NCI-H2227 (cell line): ENCODE measurements around the gene ADAMTS2.

Source experiments
- DNase-seq: peaks from one replicate; lab custom pipeline; 2025; ENCODE audit not compliant: unreplicated experiment; lab: John Stamatoyannopoulos, UW

The ADAMTS2 gene

DNA sequence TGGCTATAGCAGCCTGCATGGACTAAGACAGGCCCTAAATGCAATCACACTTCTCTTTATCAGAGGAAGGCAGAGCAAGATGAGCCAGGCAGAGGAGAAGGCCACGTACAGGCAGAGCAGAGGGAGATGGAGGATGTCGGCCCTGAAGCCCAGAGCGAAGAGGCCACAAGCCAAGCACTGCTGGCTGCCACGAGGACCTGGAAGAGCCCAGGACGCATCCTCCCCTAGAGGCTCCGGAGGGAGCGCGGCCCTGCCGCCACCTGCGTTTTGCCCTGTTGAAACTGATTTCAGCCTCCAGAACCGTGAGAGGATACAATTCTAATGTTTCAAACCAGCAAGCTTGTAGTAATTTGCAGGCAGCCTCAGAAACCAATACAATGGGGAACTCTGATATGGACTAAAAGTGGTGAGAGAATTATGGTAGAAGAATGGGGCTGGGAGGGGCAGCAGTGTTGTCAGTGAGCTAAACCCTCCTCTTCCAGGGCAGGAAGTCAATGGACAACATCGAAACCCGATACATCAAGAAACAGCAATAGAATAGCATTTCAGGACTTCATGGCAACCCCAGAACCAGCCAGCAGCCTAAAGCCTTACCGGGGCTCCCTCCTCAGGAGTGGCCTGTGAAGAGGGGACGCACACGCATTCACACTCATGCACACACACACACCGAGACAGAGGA lies 32.6 kb downstream of the ADAMTS2 start:
- no peak for DNase-seq

DNA sequence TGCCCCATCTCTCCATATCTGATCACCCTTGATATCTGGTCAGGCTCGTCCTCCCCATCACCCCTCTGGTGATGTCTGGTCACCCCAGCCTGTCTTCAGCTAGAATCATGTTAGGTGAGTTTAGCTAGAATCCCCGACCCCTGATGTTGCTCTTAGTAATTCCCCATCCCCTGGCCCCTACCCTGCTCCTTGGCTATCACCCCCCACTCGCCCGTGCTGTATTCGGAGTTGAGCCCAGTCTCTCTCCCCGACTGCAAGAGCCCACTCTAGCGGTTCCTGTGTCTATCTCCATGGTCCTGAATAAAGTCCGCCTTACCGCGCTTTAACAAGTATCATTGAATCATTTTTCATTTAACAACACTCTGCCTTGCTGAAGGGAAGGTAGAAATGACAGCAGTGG lies 33.7 kb downstream of the ADAMTS2 start:
- no peak for DNase-seq

DNA sequence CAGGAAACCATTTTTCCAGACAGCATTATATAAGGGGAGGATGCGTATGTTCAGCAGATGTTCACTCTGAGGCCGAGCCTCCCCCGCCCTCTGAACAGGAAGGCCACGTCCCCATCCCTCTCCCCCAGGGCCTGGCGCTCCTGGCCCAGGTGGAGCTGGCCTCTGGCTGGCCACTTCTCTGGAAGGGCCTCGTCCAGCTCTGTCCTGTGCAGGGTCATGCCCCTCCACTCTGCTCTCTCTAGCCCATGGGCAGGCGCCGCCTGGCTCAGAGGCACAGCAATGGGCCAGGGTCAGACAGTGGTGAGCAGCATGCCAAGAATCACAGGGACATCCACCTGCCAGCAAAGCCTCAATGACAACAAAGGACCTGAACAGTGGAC lies 34.2 kb downstream of the ADAMTS2 start:
- no peak for DNase-seq

DNA sequence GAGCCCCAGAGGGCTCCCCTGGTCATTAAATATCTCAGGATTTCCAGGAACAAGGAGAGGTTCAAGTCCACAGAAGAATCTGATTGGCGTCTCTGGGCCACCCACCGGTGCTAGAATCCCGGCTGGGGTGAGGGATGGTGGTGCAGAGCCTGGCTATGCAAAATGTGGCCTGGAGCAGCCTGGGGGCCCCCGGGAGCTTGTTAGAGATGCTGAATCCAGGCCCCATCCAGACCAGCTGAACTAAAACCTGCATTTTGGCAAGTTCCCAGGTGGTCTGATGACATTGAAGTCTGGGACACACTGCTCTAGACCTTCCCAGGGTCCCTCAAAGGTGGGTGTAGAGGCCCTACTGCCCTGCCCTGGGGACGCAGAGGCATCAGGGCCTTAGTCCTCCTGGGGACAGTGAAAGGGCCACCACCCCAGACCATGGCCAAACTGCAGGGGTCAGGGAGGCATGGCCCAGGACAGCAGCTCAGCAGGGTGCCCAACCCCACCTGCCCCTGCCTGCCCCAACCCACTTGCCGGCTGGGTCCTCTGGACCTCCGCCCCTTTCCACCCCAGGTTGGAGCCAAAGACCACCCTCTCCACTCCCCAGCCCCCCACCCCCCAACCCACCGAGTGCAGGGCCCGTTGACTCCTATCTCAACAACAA lies 34.7 kb downstream of the ADAMTS2 start:
- DNase-seq = no peak

DNA sequence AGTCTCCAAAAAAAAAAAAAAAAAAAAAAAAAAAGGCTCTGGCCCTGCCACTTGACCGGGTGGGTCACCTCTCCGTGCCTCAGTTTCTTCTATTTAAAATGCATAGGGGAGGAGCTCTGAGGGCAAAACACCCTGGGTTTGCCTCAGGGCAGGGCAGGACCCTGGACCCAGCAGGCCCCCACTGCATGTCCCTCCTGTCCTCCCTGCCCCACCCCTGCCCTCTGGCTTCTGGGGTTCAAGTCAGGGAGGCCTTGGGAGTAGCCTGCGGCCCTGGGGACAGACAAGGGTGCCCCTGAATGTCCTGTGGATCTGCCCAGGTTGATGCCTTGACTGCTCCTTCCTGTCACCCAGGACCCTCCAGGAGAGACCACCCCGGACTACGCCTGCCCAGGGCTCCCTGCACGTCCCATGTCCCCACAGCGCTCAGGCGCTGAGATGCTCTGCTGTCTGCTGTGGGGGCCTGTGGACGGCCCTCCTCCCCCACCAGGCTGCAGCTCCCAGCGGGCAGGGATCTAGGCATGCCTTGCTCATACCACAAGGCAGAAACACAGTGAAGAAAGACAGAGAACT lies 35.4 kb downstream of the ADAMTS2 start:
- DNase-seq = no peak

DNA sequence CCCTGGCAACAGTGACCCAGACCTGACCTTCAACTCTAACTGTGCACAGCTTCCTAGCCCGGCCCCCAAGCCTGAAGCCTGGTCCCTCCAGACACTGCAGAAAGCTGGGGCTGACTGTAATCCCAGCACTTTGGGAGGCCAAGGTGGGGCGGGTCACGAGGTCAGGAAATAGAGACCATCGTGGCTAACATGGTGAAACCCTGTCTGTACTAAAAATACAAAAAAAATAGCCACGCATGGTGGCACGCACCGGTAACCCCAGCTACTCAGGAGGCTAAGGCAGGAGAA lies 35.9 kb downstream of the ADAMTS2 start:
- DNase-seq = no peak

DNA sequence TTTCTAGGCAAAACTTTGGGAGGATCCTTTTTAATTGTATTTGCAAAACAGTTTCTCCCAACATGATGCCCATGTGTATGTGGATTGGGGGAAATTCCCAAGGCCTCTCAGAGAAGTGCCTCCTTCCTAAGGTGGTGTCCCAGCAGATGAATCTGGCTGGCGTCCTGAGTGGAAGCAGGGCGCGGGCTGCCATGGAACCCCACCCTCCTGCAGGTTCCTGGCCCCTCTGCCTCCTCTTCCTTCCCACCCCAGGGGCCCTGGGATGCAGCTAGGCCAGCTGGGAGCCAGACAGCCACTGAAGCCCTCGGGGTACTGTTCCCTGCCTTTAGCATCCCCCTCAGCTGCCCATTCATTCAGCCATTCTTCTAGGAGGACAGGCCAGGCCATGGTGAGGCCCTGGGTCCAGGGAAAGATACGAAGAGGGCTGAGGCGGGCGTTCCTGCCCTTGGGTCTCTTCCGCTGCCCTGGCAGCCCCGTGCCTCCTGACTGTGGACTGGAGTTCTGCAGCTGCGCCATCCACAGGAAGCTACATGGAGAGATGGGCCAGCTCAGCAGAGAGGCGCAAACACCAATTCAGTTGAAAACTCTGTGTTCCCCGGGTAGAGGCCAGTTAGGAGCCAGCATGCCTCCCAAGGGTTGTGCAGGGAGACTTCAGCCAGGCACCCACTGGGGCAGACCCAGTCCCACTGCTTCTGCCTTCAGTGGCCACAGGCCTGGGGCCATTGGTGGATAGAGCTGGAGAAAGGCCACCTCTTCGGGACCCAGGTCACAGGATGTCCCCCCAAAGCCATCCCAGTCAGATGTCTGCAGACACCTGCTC lies 36.5 kb downstream of the ADAMTS2 start:
- DNase-seq = no peak

DNA sequence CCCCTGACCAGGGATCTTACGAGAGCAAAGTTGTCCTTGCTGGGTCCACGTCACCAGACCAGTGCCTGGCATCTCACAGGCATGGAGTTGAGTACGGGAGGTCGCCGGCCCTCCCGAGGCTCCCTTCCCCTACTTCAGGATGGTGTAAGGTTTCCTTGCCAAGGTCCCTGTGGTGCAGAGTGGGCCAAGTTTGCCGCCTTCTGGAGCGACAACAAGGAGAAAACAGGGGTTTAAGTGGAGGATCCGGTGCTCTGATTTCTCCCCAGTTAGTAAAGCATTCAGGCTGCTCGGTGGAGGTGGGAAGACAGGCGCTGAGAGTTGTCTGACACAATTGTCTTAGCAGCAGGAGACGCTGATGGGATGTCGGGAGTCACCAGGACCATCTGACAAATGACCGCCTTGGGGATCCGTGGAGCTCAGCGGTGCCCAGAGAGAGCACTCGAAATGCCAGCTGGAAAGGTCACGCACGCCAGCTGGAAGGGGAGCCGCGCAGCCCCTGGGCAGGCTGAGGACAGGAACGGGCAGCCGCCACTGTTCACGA lies 37.3 kb downstream of the ADAMTS2 start:
- no peak for DNase-seq

DNA sequence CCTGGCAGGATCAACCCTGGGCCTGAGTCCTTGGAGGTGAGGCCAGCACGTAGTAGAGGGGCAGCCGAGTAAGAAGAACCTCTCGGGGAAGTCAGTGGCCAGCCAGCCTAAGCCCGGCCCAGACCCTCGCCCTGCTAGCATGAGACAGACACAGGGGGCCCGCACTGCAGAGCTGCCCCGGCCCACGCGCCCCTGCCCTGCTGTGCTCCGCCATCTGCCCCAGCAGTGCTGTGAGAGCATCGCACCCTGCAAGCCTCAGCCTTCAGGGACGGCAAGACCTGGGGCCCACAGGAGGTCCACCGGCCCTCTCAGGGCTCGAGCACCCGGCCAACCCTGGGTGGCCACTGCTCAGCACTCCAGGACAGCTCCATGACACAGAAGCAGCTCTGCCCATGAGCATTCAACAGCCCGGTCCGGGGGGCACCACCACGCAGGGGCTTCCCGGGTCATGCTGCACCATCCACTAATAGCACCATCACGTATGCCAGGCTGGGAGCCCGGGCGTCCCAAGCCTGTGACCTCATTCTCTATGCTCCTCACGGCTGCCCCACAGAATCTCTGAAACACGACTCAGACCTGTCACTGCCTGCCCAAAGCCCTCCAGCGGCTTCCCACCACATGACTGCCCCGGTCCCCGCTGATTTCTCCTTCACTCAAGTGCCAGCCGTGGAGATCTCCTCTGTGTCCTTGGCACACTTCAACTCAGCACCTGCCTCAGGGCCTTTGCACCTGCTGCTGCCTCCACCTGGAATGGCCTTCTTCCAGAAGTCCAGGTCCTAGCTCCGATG lies 38.1 kb downstream of the ADAMTS2 start:
- no peak for DNase-seq

DNA sequence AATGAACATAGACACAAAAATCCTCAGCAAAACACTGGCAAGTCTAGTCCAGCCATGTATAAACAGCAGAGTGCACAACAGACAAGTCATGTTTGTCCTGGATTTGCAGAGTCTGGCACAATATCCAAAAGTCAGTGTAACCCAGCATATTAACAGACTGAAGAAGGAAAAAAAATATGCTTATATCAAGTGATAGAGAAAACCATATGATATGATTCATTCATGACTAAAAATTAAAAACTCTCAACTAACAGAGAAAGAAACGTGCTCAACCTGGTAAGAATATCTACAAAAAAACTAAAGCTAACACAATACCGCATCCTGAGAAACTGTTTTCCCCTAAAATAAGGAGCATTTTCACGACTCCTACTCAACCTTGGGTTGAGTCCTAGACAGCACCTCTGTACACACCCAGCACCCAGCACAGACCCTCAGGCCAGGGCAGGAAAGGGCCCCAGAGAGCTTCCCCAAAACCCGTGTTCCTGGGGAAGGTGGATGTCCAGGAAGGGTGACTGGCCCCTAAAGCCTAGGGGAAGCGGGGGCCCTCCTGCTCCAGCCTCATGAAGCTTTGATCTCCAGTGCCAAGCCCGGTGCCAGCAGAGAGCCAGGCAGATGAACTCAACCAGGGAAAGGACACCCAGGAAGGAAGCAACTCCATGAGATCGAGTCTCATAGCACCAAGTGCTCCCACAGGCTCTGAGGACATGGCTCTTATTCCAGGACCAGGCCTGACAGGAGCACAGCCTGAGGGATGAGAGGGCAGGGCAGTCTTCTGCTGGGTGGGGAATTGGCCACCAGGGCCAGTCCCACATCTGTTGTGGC lies 38.9 kb downstream of the ADAMTS2 start:
- no peak for DNase-seq

DNA sequence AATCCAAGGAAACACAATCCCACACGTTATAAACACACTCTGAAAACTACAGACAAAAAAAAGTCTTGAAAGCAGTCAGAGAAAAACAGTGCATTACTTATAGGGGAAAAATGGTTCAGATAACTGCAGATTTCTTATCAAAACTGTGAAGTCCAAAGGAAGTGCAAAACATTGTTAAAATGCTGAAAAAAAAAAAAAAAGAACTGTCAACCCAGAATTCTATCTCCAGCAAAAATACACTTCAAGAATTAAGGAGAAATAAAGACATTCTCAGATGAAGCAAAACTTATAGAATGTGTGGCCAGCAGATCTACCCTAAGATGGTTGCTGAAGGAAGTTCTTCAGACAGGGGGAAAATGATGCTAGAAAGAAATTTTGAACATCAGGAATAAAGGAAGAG lies 40.4 kb downstream of the ADAMTS2 start:
- no peak for DNase-seq

DNA sequence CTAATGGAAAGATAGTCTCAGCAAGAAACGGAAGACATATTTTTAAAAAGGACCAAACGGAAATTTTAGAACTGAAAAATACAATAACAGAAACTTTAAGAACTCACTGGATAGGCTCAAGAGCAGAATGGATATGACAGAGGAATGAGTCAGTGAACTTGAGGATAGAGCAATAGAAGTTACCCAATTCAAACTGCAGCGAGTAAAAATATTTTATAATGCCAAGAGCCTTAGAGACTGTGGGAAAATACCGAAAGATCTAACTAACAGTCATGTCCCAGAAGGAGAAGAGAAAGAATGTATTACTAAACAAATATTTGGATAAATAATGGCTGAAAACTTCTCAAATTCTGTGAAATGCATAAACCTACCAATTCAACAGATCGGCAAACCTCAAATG lies 40.8 kb downstream of the ADAMTS2 start:
- DNase-seq = no peak

DNA sequence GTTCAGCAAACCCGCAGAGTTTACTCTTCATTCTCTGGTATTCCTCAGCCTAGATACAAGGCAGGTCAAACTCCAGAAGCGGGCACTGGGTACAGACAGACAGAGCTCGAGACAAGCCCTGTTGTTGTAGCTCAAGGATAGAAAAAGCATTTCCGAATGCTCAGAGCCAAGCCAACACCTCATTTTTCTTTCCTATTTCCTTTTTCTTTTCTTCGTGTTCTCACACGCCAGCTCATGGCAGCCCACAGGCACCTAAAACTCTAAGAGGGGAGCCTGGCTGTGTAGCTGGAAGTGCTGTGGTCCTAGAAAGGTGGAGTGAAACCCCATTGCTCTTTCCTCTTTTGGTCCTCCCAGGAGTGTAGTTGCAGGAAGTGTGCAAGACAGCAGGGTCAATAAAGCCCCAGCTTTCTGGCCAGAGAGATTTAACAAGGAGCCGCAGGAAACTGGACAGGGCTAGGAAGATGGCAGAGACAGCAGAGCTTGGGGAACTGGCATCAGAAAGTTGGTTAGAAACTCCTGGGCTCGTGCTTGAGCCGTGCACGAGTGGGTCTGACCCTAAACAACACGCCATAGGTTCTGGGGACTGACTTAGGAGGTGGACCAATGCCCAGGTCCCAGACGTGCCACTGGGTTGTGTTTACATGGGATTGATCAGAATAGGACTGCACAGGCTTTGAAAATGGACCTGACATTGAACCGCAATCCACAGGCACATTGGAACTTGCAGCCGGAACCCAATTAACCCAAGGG lies 41.6 kb downstream of the ADAMTS2 start:
- DNase-seq = no peak

DNA sequence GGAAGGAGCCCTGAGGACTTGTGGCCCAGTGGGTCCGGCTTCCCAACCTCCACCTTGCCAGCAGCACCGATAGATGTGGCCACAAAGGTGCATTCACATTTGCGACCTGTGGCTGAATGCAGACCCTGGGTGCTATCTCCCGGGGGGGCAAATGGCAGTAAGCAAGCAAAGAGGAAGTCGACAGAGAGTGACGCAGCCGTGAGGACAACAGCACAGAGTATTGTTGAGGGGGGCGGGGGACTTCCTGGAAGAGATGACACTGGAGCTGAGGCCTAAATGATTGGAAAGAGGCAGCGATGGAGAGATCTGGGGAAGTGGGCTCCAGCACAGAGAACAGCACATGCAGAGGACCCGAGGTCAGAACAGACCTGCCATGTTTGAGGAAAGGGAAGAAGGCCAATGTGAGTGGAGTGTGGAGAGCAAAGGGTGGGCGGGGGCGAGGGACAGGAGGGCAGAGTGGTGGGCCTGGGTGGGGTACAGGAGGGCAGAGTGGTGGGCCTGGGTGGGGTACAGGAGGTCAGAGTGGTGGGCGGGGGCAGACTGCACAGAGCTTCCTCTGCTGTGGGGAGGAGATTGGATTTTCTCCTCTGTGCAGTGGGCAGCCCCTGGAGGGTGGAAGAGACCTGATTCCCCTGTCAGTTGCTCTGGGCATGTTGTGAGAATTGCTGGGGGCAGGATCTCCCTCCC lies 42.6 kb downstream of the ADAMTS2 start:
- DNase-seq = no peak

DNA sequence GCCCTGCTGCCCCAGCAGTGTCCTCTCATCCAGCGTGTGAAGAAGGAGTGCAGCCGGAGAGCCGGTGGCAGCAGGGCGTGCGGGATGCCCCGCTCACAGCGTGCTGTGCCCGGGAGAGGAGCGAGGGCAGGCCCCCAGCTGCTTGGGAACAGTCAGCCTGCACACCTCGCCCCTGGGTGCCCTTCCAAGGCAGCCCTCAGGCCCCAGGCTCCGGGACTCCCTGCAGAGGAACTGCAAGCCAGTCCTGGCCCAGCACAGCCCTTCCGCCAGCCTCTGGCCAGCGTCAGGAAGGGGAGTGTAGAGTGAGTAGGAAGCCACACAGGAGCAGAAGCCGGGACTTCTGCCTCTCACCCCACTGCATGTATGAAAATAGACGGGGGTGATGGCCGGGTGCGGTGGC lies 43.5 kb downstream of the ADAMTS2 start:
- no peak for DNase-seq

DNA sequence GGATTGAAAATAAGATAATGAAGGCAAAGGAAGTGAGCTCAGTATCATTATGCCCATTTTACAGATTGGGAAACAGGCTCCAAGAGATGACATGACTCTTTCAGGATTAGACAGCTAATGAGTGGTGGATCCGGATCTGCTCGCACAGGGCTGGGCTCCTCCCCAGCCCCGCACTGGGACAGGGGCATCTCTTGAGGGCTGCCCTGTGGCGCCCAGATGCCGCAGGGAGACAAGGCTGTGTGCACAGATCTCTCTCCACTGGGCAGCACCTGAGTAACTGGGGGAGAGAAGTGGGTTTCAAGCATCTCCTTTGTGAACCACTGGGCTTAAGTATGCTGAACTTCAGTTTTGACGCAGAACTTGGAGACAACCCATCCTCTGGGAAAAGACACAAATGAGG lies 43.9 kb downstream of the ADAMTS2 start:
- DNase-seq = no peak

DNA sequence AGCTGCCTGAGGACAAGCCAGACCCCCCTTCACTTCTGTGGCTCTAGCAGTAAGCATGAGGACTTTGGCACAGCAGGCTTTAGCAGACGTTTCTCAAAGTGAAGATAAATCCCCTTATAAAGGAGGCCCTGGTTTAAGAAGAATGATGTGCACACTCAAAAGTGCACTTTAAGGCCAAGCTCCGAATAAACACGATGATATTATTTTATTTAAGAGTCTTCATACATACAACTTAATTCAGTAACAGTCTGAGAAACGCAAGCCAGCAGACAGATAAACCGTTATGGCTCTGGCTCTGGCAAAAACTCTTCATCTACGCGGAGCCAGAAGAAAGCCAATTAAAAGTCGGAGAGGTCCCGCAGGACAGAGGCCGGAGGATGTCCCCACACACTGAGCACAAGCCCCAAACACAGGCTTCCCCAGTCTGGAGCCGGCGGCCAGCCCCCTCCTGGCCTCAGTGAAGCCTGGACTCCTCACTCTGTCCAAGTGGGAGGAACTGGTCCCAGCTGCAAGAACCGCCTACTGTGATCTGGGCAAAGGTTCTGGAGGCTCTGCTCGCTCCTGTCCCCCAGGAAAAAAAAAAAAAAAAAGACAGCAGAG lies 44.6 kb downstream of the ADAMTS2 start:
- no peak for DNase-seq

DNA sequence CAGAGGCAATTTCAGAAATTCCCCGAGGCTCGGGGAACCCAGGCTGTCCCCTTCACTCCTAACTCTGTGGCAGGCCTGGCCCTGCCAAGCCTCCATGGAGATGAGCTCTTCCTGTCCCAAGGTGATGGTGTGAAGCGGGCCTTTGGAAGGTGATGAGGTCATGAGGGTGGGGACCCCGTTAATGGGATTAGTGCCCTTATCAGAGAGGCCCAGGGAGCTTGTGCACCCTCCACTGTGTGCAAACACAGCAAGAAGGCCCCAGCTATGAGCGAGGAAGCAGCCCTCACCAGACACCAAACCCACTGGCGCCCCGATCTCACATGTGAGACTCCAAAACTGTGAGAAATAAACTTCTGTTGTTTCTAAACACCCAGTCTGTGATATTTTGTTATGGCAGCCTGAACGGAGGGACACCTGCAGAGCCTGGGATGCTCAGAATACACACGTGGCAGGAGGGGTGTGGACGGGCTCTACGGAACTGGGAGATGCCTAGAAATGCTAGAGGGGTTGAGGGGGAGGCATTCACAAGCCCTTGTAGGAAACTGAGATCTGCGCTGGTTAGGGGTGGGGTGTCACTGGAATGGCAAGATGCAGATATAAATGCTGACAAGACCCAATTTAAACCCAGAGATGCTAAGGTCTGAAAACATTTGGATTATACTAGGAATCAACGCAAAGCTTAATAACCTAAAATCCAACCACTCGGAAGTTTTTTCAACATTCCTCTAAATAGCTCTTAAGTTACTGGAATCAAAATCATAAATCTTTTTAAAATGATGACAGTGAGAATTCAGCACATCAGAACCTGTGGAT lies 46.9 kb downstream of the ADAMTS2 start:
- no peak for DNase-seq
